ENCODE measurements around the gene CRTC2.

- TF ChIP-seq OSR1 (CRISPR knock-in tag; IDR thresholded peaks at IDR 0.05) (no peak), ESRRG (CRISPR knock-in tag; IDR thresholded peaks at IDR 0.05) (no peak), SNAI2 (CRISPR knock-in tag; IDR thresholded peaks at IDR 0.05) (no peak), ISL1 (CRISPR knock-in tag; IDR thresholded peaks at IDR 0.05) (no peak), ARNTL (CRISPR knock-in tag; IDR thresholded peaks at IDR 0.05; ENCODE audit: borderline replicate concordance, low read depth) (no peak), ZFP30 (CRISPR knock-in tag; IDR thresholded peaks at IDR 0.05) (no peak), PPARA (CRISPR knock-in tag; IDR thresholded peaks at IDR 0.05; ENCODE audit: borderline replicate concordance) (no peak), CSDC2 (CRISPR knock-in tag; IDR thresholded peaks at IDR 0.05) (no peak)
- TF ChIP-seq, protein P1, sequence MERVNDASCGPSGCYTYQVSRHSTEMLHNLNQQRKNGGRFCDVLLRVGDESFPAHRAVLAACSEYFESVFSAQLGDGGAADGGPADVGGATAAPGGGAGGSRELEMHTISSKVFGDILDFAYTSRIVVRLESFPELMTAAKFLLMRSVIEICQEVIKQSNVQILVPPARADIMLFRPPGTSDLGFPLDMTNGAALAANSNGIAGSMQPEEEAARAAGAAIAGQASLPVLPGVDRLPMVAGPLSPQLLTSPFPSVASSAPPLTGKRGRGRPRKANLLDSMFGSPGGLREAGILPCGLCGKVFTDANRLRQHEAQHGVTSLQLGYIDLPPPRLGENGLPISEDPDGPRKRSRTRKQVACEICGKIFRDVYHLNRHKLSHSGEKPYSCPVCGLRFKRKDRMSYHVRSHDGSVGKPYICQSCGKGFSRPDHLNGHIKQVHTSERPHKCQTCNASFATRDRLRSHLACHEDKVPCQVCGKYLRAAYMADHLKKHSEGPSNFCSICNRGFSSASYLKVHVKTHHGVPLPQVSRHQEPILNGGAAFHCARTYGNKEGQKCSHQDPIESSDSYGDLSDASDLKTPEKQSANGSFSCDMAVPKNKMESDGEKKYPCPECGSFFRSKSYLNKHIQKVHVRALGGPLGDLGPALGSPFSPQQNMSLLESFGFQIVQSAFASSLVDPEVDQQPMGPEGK (CRISPR knock-in tag; IDR thresholded peaks at IDR 0.05; ENCODE audit: borderline replicate concordance), result no peak
- TF ChIP-seq, protein P2, sequence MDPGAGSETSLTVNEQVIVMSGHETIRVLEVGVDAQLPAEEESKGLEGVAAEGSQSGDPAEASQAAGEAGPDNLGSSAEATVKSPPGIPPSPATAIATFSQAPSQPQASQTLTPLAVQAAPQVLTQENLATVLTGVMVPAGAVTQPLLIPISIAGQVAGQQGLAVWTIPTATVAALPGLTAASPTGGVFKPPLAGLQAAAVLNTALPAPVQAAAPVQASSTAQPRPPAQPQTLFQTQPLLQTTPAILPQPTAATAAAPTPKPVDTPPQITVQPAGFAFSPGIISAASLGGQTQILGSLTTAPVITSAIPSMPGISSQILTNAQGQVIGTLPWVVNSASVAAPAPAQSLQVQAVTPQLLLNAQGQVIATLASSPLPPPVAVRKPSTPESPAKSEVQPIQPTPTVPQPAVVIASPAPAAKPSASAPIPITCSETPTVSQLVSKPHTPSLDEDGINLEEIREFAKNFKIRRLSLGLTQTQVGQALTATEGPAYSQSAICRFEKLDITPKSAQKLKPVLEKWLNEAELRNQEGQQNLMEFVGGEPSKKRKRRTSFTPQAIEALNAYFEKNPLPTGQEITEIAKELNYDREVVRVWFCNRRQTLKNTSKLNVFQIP (CRISPR knock-in tag; IDR thresholded peaks at IDR 0.05; ENCODE audit: borderline replicate concordance, low read depth), result no peak
Observed at GRCh38 chr1:153945795-153946621, 12.4 kb downstream of the CRTC2 start.
